ENCODE measurements around the gene FAM53A.
A peak's percentile ranks its signal among the peaks of the same experiment; 100 is the strongest.
"Not testable (repeated sequence)": the region's sequence is repeated elsewhere in the genome, so short reads cannot be mapped to it uniquely, and the experiment has no call there.

Gene FAM53A

GRCh38 chr4:1716065-1716945 is 32.2 kb upstream of the FAM53A start:
- no peak for DNase-seq

GRCh38 chr4:1715002-1715758 is 31.1 kb upstream of the FAM53A start:
- peak in 1 of 2 donors; percentile 52 for DNase-seq

GRCh38 chr4:1714303-1715001 is 30.3 kb upstream of the FAM53A start:
- DNase-seq = no peak

- no peak for DNase-seq
These were observed 29.1 kb upstream of the FAM53A start for GRCh38 chr4:1713003-1713851.

GRCh38 chr4:1712216-1713002 is 28.3 kb upstream of the FAM53A start, which contains the start of gene SLBP:
SLBP (minus strand) TSS chr4:1712319; CDS start chr4:1712188, 131 bp downstream.
- DNase-seq = peak; percentile 86 to 97

GRCh38 chr4:1711571-1712215 is 27.6 kb upstream of the FAM53A start:
- no peak for DNase-seq

- DNase-seq = no peak
These were observed 27.0 kb upstream of the FAM53A start for GRCh38 chr4:1711055-1711570.

- no peak for DNase-seq
These were observed 24.5 kb upstream of the FAM53A start for GRCh38 chr4:1708581-1708980.

- no peak for DNase-seq
These were observed 22.2 kb upstream of the FAM53A start for GRCh38 chr4:1706358-1706757.

- DNase-seq = no peak
These were observed 21.6 kb upstream of the FAM53A start for GRCh38 chr4:1705732-1706131.

- no peak for DNase-seq
These were observed 19.8 kb upstream of the FAM53A start for GRCh38 chr4:1703867-1704266.

GRCh38 chr4:1701671-1702070 is 17.6 kb upstream of the FAM53A start:
- not testable (repeated sequence) for DNase-seq

GRCh38 chr4:1695913-1696312 is 11.8 kb upstream of the FAM53A start:
- DNase-seq = no peak

GRCh38 chr4:1693131-1693896 is 9.2 kb upstream of the FAM53A start:
- DNase-seq = peak; percentile 12 to 16

- no peak for DNase-seq
These were observed 7.7 kb upstream of the FAM53A start for GRCh38 chr4:1691737-1692373.

- DNase-seq = no peak
These were observed 6.6 kb upstream of the FAM53A start for GRCh38 chr4:1690698-1691097.

- DNase-seq = no peak
These were observed 2.4 kb upstream of the FAM53A start for GRCh38 chr4:1686440-1687036.

GRCh38 chr4:1685235-1686150 is 1.4 kb upstream of the FAM53A start:
- DNase-seq = no peak

Data from bone marrow (tissue), 2 donors.